RKO (cell line): ENCODE measurements around the gene IRF2BP1.

ENCODE experiments used
- DNase-seq: peaks from one replicate; pipeline ENCODE4 v3.0.0-alpha.2; 2016; ENCODE audit warnings: low spot score

IRF2BP1 gene

GRCh38 chr19:45885556-45886426 lies at the start of gene IRF2BP1:
TSS of gene IRF2BP1 (minus strand) at chr19:45886141. CDS start at chr19:45885774, 367 bp downstream.
- DNase-seq, result peak; percentile 94

GRCh38 chr19:45935267-45935666 lies 49.3 kb upstream of the IRF2BP1 start:
- no peak for DNase-seq

- no peak for DNase-seq
These were observed 48.8 kb upstream of the IRF2BP1 start for GRCh38 chr19:45934551-45935230.

GRCh38 chr19:45933759-45934158 lies 47.8 kb upstream of the IRF2BP1 start:
- no peak for DNase-seq

GRCh38 chr19:45931055-45931454 lies 45.1 kb upstream of the IRF2BP1 start:
- no peak for DNase-seq

- no peak for DNase-seq
These were observed 43.3 kb upstream of the IRF2BP1 start for GRCh38 chr19:45929247-45929646.

- DNase-seq, result peak; percentile 95
These were observed 41.8 kb upstream of the IRF2BP1 start for GRCh38 chr19:45927565-45928261.

GRCh38 chr19:45924891-45925447 lies 39.0 kb upstream of the IRF2BP1 start:
- no peak for DNase-seq

- DNase-seq, result no peak
These were observed 36.3 kb upstream of the IRF2BP1 start for GRCh38 chr19:45922281-45922680.

- DNase-seq, result no peak
These were observed 34.5 kb upstream of the IRF2BP1 start for GRCh38 chr19:45920458-45920857.

- no peak for DNase-seq
These were observed 33.7 kb upstream of the IRF2BP1 start for GRCh38 chr19:45919678-45920077.

- DNase-seq, result no peak
These were observed 32.8 kb upstream of the IRF2BP1 start for GRCh38 chr19:45918721-45919120.

- no peak for DNase-seq
These were observed 31.6 kb upstream of the IRF2BP1 start for GRCh38 chr19:45917421-45918091.

- no peak for DNase-seq
These were observed 28.2 kb upstream of the IRF2BP1 start, which contains the start of gene NANOS2 for GRCh38 chr19:45913874-45914830. TSS of gene NANOS2 (minus strand) at chr19:45914778. CDS start at chr19:45914693, 85 bp downstream.

GRCh38 chr19:45911291-45911690 lies 25.4 kb upstream of the IRF2BP1 start:
- no peak for DNase-seq

GRCh38 chr19:45908956-45909355 lies 23.0 kb upstream of the IRF2BP1 start:
- no peak for DNase-seq

GRCh38 chr19:45906221-45906620 lies 20.3 kb upstream of the IRF2BP1 start:
- DNase-seq, result peak; percentile 66

GRCh38 chr19:45905011-45905410 lies 19.1 kb upstream of the IRF2BP1 start:
- DNase-seq, result no peak

GRCh38 chr19:45902651-45903625 lies 17.0 kb upstream of the IRF2BP1 start:
- peak; percentile 95 for DNase-seq
